ENCODE measurements around the gene CACNA1F. TPM values are rescaled to one million over a fixed set of nuclear protein-coding genes. Genes with fewer than 3 reads are reported as not detected.
A peak's percentile ranks its signal among the peaks of the same experiment; 100 is the strongest.
"Not testable (repeated sequence)": the region's sequence is repeated elsewhere in the genome, so short reads cannot be mapped to it uniquely, and the experiment has no call there.

The CACNA1F gene
- total RNA-seq, 2 donors from 2014 or later: 0.14 TPM; not detected in 1

DNA sequence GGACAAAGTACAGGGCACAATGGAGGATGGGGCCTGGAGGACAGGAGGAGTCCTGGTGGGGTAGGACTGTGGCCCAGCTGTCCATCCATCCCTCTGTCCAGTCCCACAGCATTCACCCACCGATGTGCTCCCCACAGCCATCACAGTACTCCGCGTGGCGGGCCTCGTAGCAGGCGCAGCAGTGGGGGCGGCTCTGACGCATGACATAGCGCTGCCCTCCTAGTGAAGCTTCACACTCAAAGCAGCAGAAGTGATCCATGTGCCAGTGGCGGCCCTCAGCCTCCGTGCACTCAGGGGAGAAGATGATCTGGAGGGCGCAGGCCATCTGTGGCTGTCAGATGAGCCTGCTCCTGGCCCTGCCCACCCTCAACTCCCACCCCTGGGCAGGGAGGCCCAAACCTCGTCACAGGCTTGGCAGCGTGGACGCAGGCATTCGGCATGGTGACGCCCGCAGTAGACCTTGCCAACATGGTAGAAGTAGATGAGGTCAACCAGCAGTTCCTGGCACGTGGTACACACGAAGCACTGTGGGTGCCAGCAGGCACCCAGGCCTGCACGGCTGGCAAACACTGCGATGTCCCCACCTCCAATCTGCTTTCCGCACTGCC lies 55.2 kb downstream of the CACNA1F start:
- no peak overlapping the region for H3K4me3 Mint-ChIP-seq
- H3K9me3 Mint-ChIP-seq: no peaks in the 10 kb centered on the region
- DNase-seq (ENCODE audit: low spot score) (no peak), ATAC-seq (no peak)
- peaks cover 11% of the 10 kb centered on the region for H3K36me3 Mint-ChIP-seq
- peaks cover 0 to 28% of the 10 kb centered on the region in 2 donors for H3K4me1 Mint-ChIP-seq (ENCODE audit: low read depth in 2 of 2)
- no peak overlapping the region for H3K27ac Mint-ChIP-seq
- no peaks in the 10 kb centered on the region for H3K27me3 Mint-ChIP-seq

DNA sequence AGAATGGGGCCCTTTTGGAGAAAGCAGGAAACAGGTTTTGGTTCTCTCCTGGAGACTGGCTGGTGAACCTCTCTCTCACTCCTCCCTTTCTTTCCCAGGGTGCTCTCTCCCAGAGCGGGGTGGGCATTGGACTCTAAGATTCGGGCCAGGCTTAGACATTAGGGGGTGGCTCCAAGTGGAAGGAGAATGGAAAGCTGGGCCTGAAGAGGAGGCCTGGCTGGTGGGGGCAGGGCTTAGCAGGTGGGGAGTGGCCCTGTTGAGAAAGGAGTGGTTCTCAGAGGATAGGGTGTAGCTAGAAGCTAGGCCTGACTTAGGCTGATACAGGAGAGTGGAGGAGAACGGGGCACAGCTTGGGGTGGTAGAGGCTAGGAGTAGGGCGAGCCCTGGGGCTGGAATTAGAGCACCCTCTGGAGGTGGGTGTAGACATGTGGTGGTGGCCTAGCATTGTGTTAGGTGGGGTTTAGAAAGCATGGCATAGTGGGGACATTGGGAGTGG lies 55.8 kb downstream of the CACNA1F start:
- Mint-ChIP-seq H3K36me3 (peaks cover 9% of the 10 kb centered on the region), H3K27me3 (no peaks in the 10 kb centered on the region), H3K4me3 (no peak overlapping the region), H3K4me1 (ENCODE audit: low read depth in 2 of 2) (peaks cover 0 to 32% of the 10 kb centered on the region in 2 donors), H3K27ac (no peak overlapping the region), H3K9me3 (no peaks in the 10 kb centered on the region)
- peak; percentile 38 to 56 for ATAC-seq
- DNase-seq (ENCODE audit: low spot score): no peak

DNA sequence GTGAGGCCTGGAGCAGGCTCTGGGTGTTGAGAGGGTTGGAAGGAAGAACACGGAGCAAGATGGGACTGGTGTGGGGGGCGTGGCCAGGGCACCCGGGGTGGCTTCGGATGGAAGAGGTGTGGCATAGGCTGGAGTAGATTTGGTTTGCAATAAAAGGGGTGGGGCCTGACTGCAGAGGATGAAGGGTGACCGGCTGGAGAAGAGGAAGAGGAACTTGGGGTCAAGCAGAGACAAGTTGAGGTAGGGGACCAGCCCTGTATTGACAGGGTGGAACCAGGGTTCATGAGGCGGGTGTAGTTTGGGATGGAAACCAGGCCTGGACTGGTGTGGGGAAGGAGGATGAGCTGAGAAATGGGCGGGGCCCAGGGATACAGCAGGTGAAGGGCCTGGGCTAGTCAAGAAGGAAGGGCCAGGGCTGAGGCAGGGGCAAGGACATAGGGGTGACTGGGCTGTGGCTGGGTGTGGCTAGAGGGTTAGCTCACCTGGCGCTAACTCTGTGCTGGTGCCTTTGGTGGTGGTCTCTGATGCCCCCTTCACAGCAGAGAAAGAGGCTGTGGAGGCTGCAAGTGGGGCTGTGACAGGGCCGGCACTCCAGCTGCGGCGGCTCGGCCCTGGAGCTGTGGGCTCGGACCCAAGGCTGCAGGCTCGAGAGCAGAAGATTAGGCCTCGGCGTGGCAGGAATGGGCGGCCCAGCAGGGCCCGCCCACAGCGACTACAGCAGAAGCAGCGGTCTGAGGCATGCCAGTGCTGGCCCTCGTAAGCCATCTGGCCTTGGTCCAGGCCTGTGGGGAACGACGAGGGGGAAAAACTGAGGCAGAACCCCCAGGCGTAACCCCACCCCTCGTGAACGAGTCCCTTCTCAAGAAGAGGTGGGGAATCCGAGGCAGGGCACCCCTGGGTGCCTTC lies 56.5 kb downstream of the CACNA1F start:
- Mint-ChIP-seq H3K36me3 (peaks cover 6% of the 10 kb centered on the region), H3K4me3 (no peak overlapping the region), H3K4me1 (ENCODE audit: low read depth in 2 of 2) (peaks cover 0 to 29% of the 10 kb centered on the region in 2 donors), H3K27me3 (no peaks in the 10 kb centered on the region), H3K9me3 (no peaks in the 10 kb centered on the region), H3K27ac (no peak overlapping the region)
- no peak for ATAC-seq
- no peak for DNase-seq (ENCODE audit: low spot score)

DNA sequence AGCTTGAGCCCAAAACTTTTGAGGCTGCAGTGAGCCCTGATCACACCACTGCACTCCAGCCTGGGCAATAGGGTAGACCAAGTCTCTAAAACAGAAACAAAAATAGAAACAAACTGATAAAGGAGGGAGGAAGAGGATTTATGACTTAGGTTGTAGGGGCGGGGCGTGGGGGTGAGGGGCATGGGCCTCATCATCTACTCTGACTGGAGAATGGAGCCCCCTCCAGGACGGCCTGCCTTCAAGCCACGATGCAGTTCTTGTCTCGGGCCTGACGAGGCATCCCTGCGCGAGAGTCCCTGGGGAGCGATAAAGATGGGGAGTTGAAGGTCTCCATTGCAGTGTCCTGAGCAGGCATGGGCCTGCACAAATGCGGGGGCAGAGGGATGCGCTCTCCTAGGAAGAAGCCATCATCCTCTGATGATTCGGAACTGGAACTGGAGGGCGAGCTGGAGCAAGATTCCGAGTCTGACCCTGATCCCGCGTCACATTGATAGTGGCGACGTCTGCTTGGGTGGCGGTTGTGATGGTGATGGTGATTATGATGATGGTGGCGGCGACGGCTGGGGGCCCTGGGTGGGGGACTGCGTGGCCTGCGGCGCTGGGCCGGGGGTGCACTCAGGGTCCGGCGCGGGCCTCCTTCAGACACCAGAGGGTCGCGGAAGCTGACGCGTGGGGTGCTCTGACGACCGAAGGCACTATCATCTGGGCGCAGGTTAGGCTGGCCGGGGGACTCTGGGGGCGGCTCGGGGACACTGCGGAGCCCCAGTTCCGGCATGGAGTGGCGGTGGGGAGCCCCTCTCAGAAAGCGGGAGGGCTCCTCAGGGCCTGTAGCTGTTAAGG lies 57.5 kb downstream of the CACNA1F start:
- Mint-ChIP-seq H3K4me1 (ENCODE audit: low read depth in 2 of 2) (peaks cover 0 to 28% of the 10 kb centered on the region in 2 donors), H3K9me3 (no peaks in the 10 kb centered on the region), H3K36me3 (peaks cover 5% of the 10 kb centered on the region), H3K27me3 (no peaks in the 10 kb centered on the region), H3K4me3 (no peak overlapping the region), H3K27ac (no peak overlapping the region)
- ATAC-seq: no peak
- no peak for DNase-seq (ENCODE audit: low spot score)

DNA sequence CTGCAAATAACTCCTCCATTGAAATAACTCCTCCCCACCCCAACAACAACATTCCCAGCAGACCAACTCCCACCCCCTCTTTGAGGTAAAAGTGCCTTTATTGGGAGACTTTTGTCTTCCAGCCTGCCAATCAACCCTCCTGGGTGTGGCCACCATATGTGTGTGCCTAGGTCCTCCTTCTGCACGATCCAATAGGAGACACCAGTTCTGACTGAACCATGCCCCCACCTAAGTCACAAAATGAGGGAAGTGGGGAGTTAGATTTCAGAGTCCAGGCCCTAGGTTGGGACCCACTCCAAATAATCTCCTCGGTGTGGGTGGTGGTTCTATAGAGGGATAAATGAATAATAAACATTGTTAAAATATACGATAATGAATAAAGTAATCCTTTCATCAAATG lies 58.4 kb downstream of the CACNA1F start:
- Mint-ChIP-seq H3K9me3 (no peaks in the 10 kb centered on the region), H3K27me3 (no peaks in the 10 kb centered on the region), H3K36me3 (no peaks in the 10 kb centered on the region), H3K4me3 (no peak overlapping the region), H3K27ac (no peak overlapping the region), H3K4me1 (ENCODE audit: low read depth in 2 of 2) (peaks cover 0 to 24% of the 10 kb centered on the region in 2 donors)
- no peak for DNase-seq (ENCODE audit: low spot score)
- no peak for ATAC-seq

- DNase-seq (ENCODE audit: low spot score); H3K36me3 Mint-ChIP-seq; H3K27me3 Mint-ChIP-seq; H3K9me3 Mint-ChIP-seq; ATAC-seq: not testable (repeated sequence)
- peaks cover 0 to 19% of the 10 kb centered on the region in 2 donors for H3K4me1 Mint-ChIP-seq (ENCODE audit: low read depth in 2 of 2)
- H3K27ac Mint-ChIP-seq: peak overlapping the region; percentile 63 to 69
- peak overlapping the region; percentile 84 for H3K4me3 Mint-ChIP-seq
Observed at GRCh38 chrX:49173544-49173943, 59.6 kb downstream of the CACNA1F start.

GRCh38 chrX:49172280-49172780 lies 60.8 kb downstream of the CACNA1F start:
- Mint-ChIP-seq H3K9me3 (no peaks in the 10 kb centered on the region), H3K4me3 (peak overlapping the region; percentile 84), H3K27me3 (no peaks in the 10 kb centered on the region), H3K27ac (peak overlapping the region; percentile 63 to 69), H3K36me3 (no peaks in the 10 kb centered on the region), H3K4me1 (ENCODE audit: low read depth in 2 of 2) (peaks cover 7 to 22% of the 10 kb centered on the region in 2 donors)
- peak; percentile 72 for DNase-seq (ENCODE audit: low spot score)
- peak; percentile 86 to 88 for ATAC-seq

DNA sequence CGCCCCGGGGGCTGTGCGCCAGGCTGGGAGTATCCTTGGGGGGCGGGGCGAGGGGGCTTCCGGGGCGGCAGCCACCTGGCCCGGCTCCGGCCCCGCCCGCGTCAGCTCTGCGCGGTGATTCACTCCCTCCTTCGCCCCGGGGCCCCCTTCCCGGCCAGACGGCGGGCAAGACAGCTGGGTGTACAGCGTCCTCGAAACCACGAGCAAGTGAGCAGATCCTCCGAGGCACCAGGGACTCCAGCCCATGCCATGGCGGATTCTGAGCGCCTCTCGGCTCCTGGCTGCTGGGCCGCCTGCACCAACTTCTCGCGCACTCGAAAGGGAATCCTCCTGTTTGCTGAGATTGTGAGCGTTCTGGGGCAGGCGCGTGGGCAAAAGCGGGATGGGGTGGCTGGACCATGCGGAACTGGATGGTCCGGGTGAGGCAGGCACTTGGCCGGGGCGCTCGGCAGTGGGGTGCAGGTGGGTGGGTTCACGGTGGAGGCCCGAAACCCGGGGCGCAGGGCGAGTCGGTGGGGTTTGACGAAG lies 61.3 kb downstream of the CACNA1F start, which contains the start of gene PLP2:
Gene PLP2 (plus strand): TSS at position 147 of the 528 bp plus-strand sequence. CDS start 103 bp downstream, at position 250.
- DNase-seq (ENCODE audit: low spot score): peak; percentile 69
- H3K4me3 Mint-ChIP-seq: peak within 1 kb of the TSS; percentile 84
- peak within 1 kb of the TSS; percentile 63 to 69 for H3K27ac Mint-ChIP-seq
- ATAC-seq: peak; percentile 72 to 75
- H3K9me3 Mint-ChIP-seq: no peaks in the 10 kb centered on the region
- H3K27me3 Mint-ChIP-seq: no peaks in the 10 kb centered on the region
- H3K36me3 Mint-ChIP-seq: no peaks in the 10 kb centered on the region
- peaks cover 11 to 25% of the 10 kb centered on the region in 2 donors for H3K4me1 Mint-ChIP-seq (ENCODE audit: low read depth in 2 of 2)

DNA sequence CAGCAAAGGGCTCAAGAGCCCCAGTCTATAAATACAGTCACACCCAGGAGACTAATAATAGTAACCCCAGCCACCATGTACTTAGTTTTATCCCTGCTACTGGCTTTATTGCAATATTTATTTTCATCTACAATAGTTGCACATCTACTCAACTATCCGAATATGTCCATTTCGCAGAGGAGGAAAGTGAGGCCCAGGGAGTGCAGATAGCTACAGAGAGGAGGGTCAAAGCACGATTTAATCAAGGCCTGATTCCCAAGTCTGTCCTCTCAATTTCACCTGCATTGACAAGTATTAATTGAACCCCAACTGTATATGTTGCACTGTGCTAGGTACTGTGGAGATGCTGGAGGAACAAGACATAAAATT lies 65.4 kb downstream of the CACNA1F start:
- Mint-ChIP-seq H3K4me1 (ENCODE audit: low read depth in 2 of 2) (peaks cover 29 to 31% of the 10 kb centered on the region in 2 donors), H3K9me3 (no peaks in the 10 kb centered on the region), H3K4me3 (peak overlapping the region; percentile 94), H3K27ac (peak overlapping the region; percentile 92 to 95), H3K27me3 (no peaks in the 10 kb centered on the region), H3K36me3 (no peaks in the 10 kb centered on the region)
- ATAC-seq: no peak
- no peak for DNase-seq (ENCODE audit: low spot score)

DNA sequence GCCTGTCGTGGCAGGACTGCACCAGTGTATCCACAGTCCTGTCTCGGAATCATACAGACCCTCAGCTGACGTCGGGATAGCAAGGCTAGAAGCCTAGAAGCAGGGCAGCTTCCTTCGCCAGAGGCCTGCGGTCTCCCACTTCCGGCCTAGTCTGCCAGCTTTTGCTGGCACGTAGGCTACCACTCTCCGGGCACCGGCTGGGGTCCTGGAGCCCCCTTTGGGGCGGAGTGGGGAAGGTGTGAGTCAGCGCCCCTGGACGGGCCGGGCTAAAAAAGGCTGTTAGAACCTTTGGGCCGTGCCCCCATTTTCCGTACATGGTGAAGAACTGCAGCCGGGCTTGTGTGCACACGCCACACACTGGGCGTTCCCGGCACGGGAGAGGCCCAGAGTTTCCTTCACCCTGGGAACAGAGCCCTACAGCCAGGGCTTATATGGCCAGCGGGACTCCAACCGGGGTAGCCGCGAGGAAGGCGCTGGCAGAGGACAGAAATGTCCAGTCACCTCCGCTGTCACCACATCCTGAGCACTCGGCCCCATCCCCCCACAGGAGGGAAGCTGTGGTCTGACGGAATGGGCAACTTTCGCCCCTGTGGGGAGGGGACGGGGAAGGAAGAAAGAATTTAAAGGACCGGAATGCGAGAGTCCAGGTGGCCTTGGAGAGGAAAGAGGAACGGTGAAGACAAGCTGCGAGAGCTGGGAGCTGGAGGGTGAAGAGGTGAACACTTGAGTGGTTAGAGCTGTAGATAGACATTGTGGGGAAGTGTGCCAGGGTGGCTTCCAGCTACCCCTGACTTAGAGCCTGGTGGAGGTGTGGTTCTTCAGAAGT lies 66.0 kb downstream of the CACNA1F start:
- peak overlapping the region; percentile 94 for H3K4me3 Mint-ChIP-seq
- DNase-seq (ENCODE audit: low spot score): peak; percentile 83
- no peaks in the 10 kb centered on the region for H3K27me3 Mint-ChIP-seq
- H3K4me1 Mint-ChIP-seq (ENCODE audit: low read depth in 2 of 2): peaks cover 27 to 31% of the 10 kb centered on the region in 2 donors
- no peaks in the 10 kb centered on the region for H3K36me3 Mint-ChIP-seq
- ATAC-seq: peak; percentile 56 to 62
- peak overlapping the region; percentile 92 to 95 for H3K27ac Mint-ChIP-seq
- H3K9me3 Mint-ChIP-seq: no peaks in the 10 kb centered on the region

DNA sequence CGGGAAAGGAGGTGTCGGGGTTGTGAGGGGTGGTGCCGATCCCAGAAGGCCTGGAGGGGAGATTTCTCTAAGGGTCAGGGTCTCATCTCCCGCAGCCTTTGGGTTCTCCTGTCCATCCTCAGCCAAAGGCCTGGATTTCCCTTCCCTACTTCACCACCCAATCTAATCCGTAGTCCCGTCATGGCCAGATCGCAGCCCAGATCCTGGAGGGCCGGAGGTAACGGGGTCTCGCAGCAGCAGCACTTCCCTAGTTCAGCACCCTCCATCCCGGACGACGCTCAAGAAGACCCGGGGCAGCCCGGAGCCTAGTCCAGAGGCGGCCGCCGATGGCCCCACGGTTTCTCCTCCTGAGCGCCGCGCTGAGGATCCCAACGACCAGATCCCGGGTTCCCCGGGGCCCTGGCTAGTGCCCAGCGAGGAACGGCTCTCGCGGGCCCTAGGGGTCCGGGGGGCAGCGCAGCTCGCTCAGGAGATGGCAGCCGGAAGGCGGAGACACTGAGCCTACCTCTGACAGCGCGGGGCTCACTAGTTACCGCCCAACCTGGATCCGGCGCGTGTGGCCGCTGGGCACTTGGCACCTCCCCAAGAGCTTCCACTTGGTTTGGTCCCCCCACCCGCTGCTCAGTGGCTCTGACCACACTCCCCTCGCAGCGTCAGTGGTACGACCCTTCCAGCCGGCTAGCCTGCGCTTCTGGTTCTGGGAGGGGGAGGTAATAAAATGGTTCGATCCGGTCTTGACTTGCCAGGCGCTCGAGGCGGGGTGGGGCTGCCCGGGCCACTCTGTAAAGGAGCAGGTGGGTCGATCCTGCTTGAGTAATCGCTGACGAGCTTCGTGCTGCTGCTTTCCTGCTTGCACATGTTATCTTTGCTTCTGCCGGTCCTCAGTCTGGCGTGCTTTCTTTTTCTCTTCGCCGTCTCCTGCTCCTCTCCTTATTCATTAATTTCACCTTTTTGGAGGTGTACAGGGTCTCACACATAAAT lies 66.9 kb downstream of the CACNA1F start:
- Mint-ChIP-seq H3K27me3 (no peaks in the 10 kb centered on the region), H3K4me3 (peak overlapping the region; percentile 94), H3K36me3 (no peaks in the 10 kb centered on the region), H3K27ac (peak overlapping the region; percentile 92 to 95), H3K4me1 (ENCODE audit: low read depth in 2 of 2) (peaks cover 27 to 31% of the 10 kb centered on the region in 2 donors), H3K9me3 (no peaks in the 10 kb centered on the region)
- peak; percentile 67 to 70 for ATAC-seq
- peak; percentile 69 for DNase-seq (ENCODE audit: low spot score)
